GM19438 (cell line): ENCODE results near the gene GHRH.

ENCODE experiments used
- ATAC-seq: cut with Tn5 transposase; IDR thresholded peaks from one replicate; pipeline ENCODE4 v1.9.1; 2021; ENCODE audit warnings: low read depth; ENCODE audit not compliant: unreplicated experiment

GHRH gene

GRCh38 chr20:37266940-37267666 is 5.5 kb upstream of the GHRH start:
- ATAC-seq = no peak

- ATAC-seq = no peak
Observed at GRCh38 chr20:37265152-37265551, 3.5 kb upstream of the GHRH start.

GRCh38 chr20:37263686-37264085 is 2.1 kb upstream of the GHRH start:
- ATAC-seq = no peak

- ATAC-seq = no peak
Observed at GRCh38 chr20:37262505-37262904, 891 bp upstream of the GHRH start.

GRCh38 chr20:37260923-37261322 is 691 bp downstream of the GHRH start:
- no peak for ATAC-seq

- no peak for ATAC-seq
Observed at GRCh38 chr20:37259865-37260264, 1.7 kb downstream of the GHRH start.

- ATAC-seq = no peak
Observed at GRCh38 chr20:37259031-37259430, 2.6 kb downstream of the GHRH start.

- no peak for ATAC-seq
Observed at GRCh38 chr20:37257988-37258387, 3.6 kb downstream of the GHRH start.

- no peak for ATAC-seq
Observed at GRCh38 chr20:37257530-37257929, 4.1 kb downstream of the GHRH start.

GRCh38 chr20:37256286-37256685 is 5.3 kb downstream of the GHRH start:
- ATAC-seq = no peak

- ATAC-seq = no peak
Observed at GRCh38 chr20:37254114-37254878, 7.3 kb downstream of the GHRH start.

GRCh38 chr20:37253087-37253486 is 8.5 kb downstream of the GHRH start:
- no peak for ATAC-seq

GRCh38 chr20:37251825-37252477 is 9.7 kb downstream of the GHRH start:
- ATAC-seq = no peak

- no peak for ATAC-seq
Observed at GRCh38 chr20:37249304-37249703, 12.3 kb downstream of the GHRH start.

GRCh38 chr20:37247547-37247946 is 14.1 kb downstream of the GHRH start:
- ATAC-seq = no peak

GRCh38 chr20:37246736-37247135 is 14.9 kb downstream of the GHRH start:
- no peak for ATAC-seq

- no peak for ATAC-seq
Observed at GRCh38 chr20:37245216-37246150, 16.1 kb downstream of the GHRH start.

- ATAC-seq = no peak
Observed at GRCh38 chr20:37244572-37244957, 17.0 kb downstream of the GHRH start.

GRCh38 chr20:37243937-37244571 is 17.6 kb downstream of the GHRH start:
- ATAC-seq = no peak
